Measurements from ENCODE around the gene MRPS27.

The MRPS27 gene

DNA sequence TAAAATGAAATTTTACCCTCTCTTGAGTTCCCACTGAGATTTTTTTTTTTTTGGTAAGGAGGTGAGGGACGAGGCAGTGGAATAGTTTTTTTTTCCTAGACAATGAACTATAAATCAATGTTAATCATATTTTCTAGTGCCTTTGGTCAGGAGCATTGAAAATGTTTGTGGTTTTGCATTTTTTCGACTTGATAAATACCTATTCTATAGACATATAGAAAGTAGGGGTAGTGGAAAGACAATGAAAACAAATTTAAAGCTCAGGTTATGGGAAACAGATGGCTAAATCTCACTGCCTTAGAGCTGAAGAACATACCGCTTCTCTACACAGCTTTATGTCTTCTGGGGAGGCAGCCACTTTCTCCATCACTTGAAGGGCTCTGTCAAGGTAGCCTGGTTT, 94.3 kb downstream of the MRPS27 start:
- no peak for DNase-seq

DNA sequence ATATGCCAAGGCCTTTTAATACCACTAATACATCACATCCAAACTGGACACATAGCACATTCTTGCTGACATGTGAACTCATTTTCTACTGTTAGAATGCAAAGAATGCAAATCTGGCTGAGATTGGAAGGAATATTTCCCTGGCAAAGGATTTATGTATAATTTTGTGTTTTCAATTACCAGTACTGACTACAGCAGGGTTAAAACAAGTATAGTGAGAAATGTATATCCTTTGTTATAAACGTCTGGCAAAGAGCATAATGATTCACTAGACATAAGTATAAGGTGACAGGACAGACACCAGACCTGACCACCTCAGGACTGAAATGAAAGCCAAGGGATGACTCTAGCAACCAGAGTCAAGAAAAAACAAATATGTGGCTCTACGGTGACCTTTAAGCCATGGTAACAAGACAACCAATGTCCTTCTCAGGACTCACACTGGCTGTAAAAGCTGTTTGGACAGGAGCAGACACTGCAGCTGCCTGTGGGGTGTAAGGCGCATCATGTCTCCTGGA, 95.0 kb downstream of the MRPS27 start:
- no peak for DNase-seq

DNA sequence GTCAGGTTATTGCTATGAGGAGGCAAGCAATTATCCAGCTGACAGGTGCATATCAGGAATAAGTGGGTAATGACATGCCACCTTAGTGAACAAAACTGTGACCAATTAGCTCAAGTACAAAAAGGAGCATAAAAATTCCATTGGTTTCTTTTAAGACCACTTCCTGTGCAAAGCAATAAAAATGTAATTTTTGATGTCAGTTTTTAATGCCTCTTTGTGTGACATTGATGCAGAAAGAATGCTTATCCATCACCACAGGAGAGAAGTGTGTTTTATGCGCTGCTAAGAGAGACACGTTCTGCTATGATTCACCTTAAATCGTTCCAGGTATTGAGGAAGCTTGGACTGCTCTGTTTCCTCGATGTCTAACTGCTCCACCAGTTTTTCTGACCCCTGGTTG, 96.7 kb downstream of the MRPS27 start:
- no peak for DNase-seq

DNA sequence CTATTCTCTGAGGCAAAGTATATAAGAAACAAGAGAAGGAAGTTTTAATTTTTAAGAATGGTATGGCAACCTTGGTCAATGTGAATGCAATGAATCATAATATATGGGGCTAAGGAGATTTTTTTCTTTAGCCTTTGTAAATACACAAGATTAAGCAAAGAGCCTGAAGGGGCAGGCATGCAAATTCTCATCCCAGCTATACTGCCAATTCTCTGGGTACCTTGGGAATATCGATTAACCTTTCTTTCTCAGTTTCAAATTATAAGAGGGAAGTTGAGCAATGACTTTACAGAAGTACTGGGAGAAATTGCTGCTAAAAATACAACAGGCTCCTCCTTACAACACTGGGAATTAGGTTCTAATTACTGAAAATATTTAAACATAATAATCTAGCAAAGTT, 97.5 kb downstream of the MRPS27 start:
- DNase-seq, result no peak

DNA sequence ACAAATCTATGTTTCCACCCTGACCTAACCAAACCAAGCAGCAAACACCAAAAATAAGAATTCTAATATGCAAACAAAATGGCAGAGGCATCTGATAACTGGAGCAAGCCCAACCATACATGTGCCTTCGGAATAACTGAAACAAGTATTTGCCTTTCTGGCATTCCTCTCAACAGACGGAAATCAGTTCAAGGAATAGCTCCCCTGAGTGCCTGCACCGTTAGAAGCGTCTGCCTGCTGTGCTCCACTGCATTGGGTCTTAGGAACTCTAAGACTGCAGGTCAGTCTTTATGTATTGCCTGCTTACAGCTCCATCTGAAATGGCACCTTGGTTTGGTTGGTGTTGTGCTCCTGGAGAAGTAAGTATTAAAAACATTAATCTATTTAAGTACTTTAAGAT, 98.5 kb downstream of the MRPS27 start:
- DNase-seq, result no peak

DNA sequence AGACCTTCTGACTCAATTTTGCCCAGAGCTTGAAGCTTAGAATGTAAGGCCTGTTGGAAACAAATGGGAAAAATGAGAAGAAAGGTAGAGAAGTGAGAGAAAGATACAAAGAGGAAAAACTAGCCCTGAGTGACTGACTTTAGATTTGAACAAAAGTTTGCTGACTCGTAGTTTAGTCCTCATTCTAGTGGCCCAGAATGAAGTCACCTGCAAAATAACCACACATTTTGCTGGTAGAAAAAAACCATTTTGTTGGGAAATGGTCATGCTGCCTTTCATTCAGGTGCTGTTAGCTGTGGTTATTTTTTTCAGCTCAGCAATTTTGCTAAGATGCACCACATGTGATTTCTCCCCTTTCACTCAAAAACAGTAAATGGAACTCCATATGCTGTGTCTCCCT, 98.9 kb downstream of the MRPS27 start:
- DNase-seq, result no peak

DNA sequence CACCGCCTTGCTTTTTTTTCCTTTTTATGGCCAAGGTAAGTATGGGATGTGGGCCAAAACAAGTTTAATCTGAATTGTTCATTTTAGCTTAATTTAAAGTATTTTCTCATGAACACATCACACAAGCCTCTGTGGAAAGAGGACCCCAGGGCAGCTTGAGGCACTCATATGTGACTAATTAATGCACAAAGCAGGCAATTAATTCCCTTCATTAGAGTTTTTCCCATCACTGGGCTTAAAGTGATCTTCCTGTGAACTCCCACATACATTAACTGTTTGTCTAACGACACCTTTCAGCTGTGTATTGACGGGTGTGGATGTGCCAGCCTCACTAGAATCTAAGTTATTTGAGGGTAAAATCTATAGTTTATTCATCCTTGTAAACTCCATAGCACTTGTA, 103.3 kb downstream of the MRPS27 start:
- DNase-seq, result no peak

- DNase-seq, result no peak
Observed at GRCh38 chr5:72214168-72214567, 105.9 kb downstream of the MRPS27 start.

DNA sequence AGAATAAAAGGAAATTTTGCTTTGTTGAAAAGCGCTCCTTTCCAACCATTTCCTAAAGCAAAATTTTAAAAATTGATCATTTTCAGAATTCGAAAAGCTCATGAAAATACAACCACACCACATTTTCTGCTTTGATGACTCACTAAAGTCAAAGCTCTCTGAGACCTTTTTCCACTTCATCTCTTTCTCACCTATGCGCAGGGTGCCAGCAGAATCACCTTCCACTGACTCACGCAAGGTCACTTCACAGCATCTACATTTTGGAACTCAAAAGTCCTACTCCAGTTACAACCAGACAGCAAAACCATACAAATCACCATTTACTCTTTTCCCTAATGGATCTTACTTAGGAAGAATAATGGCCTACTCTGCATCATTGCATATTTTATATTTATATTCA, 106.6 kb downstream of the MRPS27 start:
- DNase-seq, result no peak

DNA sequence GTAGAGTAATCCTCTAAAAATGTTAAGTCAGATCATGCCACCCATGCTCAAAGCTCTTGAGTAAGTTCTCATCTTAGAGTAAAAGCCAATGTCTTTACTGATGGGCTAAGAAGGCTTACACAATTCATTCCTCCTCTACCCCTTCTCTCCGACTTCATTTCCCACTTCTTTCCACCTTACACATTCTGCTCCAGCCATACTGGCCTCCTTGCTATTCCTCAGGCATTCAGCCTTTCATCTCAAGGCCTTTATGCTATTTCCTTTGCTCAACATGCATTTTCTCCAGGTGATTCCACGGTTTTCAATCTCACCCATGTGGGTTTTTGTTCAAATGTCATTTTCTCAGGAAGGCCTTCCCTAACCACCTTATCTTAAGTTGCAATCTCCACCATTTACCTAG, 107.9 kb downstream of the MRPS27 start:
- no peak for DNase-seq

GRCh38 chr5:72210888-72211678, 109.0 kb downstream of the MRPS27 start:
- DNase-seq, result no peak

- no peak for DNase-seq
Observed at GRCh38 chr5:72209147-72210115, 110.6 kb downstream of the MRPS27 start.

GRCh38 chr5:72208324-72208926, 111.6 kb downstream of the MRPS27 start:
- DNase-seq, result no peak

DNA sequence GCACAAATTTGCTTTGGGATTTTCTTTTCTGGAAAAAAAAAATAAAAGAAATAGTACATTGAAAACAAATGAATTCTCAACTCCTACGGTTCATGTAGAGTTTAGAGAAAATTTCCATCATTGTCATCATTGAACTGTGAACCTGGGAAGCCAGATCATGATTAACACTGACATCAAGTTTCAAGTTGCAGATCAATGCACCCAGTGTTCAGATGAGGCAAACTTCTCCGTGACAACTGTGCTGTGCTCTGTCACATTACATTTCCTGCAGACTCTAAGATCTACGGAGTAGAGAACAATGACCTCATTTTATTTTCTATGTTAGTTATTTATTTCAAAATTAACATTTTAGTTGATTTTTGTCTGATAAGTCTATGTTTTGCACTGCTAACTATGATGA, 113.0 kb downstream of the MRPS27 start:
- DNase-seq, result no peak

- DNase-seq, result no peak
Observed at GRCh38 chr5:72206160-72206559, 113.9 kb downstream of the MRPS27 start.

- no peak for DNase-seq
Observed at GRCh38 chr5:72205431-72206009, 114.5 kb downstream of the MRPS27 start.

DNA sequence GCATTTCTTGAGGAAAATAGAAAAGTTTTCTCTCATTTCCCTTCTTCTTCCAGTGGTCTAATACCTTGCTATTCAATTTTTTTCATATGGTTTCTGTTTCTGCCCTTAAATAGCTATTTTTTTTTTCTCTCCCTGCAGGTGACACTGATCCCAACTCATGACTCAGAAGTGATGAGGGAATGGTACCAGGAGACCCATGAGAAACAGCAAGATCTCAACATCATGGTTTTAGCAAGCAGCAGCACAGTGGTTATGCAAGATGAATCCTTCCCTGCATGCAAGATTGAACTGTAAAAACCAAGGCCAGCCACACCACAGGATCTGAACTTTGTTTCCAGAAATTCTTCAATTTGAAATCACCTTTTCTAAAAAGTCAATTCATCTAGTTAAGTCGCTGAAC, 115.1 kb downstream of the MRPS27 start:
- no peak for DNase-seq

- no peak for DNase-seq
Observed at GRCh38 chr5:72203251-72203845, 116.7 kb downstream of the MRPS27 start.

- DNase-seq, result no peak
Observed at GRCh38 chr5:72202331-72202825, 117.7 kb downstream of the MRPS27 start.

GRCh38 chr5:72199681-72200080, 120.4 kb downstream of the MRPS27 start:
- DNase-seq, result no peak

DNA sequence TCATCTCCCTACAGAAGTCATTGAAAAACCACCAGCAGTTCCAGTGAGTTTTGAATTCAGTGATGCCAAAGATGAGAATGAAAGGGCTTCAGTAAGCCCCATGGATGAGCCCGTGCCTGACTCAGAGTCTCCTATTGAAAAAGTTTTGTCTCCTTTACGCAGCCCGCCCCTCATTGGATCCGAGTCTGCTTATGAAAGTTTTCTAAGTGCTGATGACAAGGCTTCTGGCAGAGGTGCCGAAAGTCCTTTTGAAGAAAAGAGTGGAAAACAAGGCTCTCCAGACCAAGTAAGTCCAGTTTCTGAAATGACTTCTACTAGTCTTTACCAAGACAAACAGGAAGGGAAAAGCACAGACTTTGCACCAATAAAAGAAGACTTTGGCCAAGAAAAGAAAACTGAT, 122.6 kb downstream of the MRPS27 start:
- no peak for DNase-seq

GRCh38 chr5:72195581-72195980, 124.5 kb downstream of the MRPS27 start:
- no peak for DNase-seq

Data from 8988T (cell line).